ENCODE results near the gene NEDD4L. TPM values are rescaled to one million over a fixed set of nuclear protein-coding genes. Genes with fewer than 3 reads are reported as not detected.

NEDD4L gene
- total and polyA plus RNA-seq, 7 donors: 14.8 to 28.0 (median 19.6) TPM

DNA sequence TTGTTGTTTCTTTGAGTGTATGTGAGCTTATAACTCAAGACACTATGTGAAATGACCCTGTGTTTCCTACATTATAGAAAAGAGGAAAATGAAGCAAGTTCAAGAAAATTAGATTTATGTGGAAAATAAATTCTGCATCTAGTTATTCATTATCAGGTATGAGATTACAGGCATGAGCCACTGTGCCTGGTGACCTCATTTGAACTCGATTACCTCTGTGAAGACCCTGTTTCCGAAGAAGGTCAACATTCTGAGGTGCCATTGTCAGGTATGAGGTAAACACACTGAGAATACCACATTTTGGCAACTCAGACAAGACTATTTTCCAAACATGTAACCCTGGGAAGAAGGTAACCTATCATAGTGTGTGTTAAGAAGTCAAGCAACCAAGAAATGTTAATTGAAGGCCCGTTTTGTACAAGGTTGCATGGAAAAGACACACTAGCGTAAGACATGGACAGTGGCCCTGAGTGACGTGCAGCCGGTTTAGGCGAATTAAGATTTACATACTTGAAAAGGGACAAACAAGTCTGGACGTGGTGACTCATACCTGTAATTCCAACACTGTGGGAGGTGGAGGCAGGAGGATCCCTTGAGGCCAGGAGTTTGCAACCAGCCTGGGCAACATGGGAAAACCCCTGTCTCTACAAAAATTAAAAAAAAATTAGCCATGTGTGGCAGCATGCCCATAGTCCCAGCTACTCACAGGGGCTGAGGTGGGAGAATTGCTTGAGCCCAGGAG is 186.6 kb downstream of the NEDD4L start:
- DNase-seq (no peak), ATAC-seq (no peak)
- Histone ChIP-seq H3K4me3 (no peak overlapping the region), H3K27ac (no peak overlapping the region), H3K27me3 (ENCODE audit: insufficient read depth in 3 of 3, low read length in 2 of 3) (no peaks in the 10 kb centered on the region), H3K36me3 (ENCODE audit: insufficient read depth in 1 of 2, low read depth in 1 of 2) (no peaks in the 10 kb centered on the region), H3K4me1 (no peaks in the 10 kb centered on the region), H3K9me3 (no peaks in the 10 kb centered on the region)
- intact Hi-C loops (cut with DNase I): no loop called here
- TF ChIP-seq, protein P1, sequence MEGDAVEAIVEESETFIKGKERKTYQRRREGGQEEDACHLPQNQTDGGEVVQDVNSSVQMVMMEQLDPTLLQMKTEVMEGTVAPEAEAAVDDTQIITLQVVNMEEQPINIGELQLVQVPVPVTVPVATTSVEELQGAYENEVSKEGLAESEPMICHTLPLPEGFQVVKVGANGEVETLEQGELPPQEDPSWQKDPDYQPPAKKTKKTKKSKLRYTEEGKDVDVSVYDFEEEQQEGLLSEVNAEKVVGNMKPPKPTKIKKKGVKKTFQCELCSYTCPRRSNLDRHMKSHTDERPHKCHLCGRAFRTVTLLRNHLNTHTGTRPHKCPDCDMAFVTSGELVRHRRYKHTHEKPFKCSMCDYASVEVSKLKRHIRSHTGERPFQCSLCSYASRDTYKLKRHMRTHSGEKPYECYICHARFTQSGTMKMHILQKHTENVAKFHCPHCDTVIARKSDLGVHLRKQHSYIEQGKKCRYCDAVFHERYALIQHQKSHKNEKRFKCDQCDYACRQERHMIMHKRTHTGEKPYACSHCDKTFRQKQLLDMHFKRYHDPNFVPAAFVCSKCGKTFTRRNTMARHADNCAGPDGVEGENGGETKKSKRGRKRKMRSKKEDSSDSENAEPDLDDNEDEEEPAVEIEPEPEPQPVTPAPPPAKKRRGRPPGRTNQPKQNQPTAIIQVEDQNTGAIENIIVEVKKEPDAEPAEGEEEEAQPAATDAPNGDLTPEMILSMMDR (IDR thresholded peaks at IDR 0.05): no peak
- WGBS, 3 donors: 90 to 95% (median 93%) methylated on average over 8 of the region's 8 CpGs

DNA sequence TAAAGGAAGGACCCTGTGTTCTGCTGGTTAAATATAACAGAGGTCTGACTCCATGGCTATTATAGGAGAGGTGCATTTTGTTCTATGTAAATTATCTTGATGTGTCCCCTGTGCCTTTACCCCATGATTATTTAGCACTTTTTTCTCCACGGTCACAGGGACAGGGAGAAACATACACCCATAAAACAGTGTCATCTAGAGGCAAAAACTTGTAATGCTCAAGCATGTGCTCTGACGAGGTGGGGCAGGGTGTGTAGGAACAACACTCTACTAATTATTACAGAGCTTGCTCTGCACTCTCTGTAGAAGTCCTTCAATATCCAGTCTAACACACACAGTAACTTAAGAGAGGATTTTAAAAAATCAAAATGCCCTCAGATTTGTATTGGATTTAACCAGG is 187.9 kb downstream of the NEDD4L start:
- peak; percentile 71 to 93 (median 88) for ATAC-seq
- intact Hi-C loops (cut with DNase I): no loop called here
- H3K9me3 ChIP-seq: no peaks in the 10 kb centered on the region
- H3K27me3 ChIP-seq (ENCODE audit: insufficient read depth in 3 of 3, low read length in 2 of 3): no peaks in the 10 kb centered on the region
- no peak for DNase-seq
- H3K36me3 ChIP-seq (ENCODE audit: insufficient read depth in 1 of 2, low read depth in 1 of 2): no peaks in the 10 kb centered on the region
- no peak overlapping the region for H3K4me3 ChIP-seq
- H3K27ac ChIP-seq: no peak overlapping the region
- no peaks in the 10 kb centered on the region for H3K4me1 ChIP-seq
- TF ChIP-seq, protein P1 (IDR thresholded peaks at IDR 0.05): peak; percentile 51
- WGBS, 3 donors: 26 to 74% (median 33%) methylated on average over 2 of the region's 2 CpGs

DNA sequence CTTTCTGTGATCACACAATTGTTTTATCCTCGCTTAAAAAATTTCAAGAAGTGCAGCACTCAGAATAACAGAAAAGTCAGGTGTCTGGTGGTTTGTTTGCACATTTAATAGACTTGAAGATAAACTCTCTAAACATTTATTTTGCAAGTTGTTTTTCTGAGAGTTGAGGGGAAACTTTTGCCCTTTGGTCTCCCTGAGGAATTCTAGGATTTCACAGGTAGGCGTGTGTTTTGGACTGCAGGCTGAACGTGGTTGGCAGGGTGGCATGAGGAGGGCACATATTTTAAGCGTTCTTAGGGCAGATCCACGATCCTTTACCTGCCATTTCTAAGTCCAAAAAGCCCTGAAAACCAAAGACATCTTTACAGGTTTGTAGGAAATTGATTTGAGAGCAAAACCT is 188.6 kb downstream of the NEDD4L start:
- DNase-seq: no peak
- Histone ChIP-seq H3K27ac (no peak overlapping the region), H3K9me3 (no peaks in the 10 kb centered on the region), H3K4me3 (no peak overlapping the region), H3K4me1 (no peaks in the 10 kb centered on the region), H3K27me3 (ENCODE audit: insufficient read depth in 3 of 3, low read length in 2 of 3) (no peaks in the 10 kb centered on the region), H3K36me3 (ENCODE audit: insufficient read depth in 1 of 2, low read depth in 1 of 2) (no peaks in the 10 kb centered on the region)
- WGBS, 3 donors: 86 to 90% (median 89%) methylated on average over 5 of the region's 5 CpGs
- TF ChIP-seq, protein P1 (IDR thresholded peaks at IDR 0.05): no peak
- intact Hi-C loops (cut with DNase I): no loop called here
- ATAC-seq: no peak

DNA sequence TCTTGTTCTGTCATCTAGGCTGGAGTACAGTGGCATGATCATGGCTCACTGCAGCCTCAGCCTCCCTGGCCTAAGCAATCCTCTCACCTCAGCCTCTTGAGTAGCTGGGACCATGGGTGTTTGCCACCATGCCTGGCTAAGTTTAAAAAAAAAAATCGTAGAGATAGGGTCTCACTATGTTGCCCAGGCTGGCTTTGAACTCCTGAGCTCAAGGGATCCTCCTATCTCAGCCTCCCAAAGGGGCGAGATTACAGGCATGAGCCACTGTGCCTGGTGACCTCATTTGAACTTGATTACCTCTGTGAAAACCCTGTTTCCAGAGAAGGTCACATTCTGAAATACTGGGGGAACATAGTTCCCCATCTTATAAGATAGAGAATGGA is 190.3 kb downstream of the NEDD4L start:
- Histone ChIP-seq H3K4me3 (no peak overlapping the region), H3K27ac (no peak overlapping the region)
- DNase-seq: no peak

More for the DNA sequence above, 190.3 kb downstream of the NEDD4L start:
- H3K36me3 ChIP-seq (ENCODE audit: insufficient read depth in 1 of 2, low read depth in 1 of 2): no peaks in the 10 kb centered on the region
- no peaks in the 10 kb centered on the region for H3K4me1 ChIP-seq
- no peaks in the 10 kb centered on the region for H3K9me3 ChIP-seq
- ATAC-seq: no peak
- H3K27me3 ChIP-seq (ENCODE audit: insufficient read depth in 3 of 3, low read length in 2 of 3): no peaks in the 10 kb centered on the region
- 93 to 98% (median 95%) methylated on average over 2 of the region's 2 CpGs for WGBS, 3 donors
- TF ChIP-seq, protein P1 (IDR thresholded peaks at IDR 0.05): no peak
- intact Hi-C loops (cut with DNase I): no loop called here

Measured in psoas muscle (tissue), 8 donors.